Pulmonary artery endothelial cell (primary cell): Measurements from ENCODE around the gene ZNF184. TPM values are rescaled to one million over a fixed set of nuclear protein-coding genes. Genes with fewer than 3 reads are reported as not detected.

ENCODE experiments used
- DNase-seq: peaks from one replicate; pipeline ENCODE4 v3.0.0-alpha.2; 2011; ENCODE audit warnings: low read depth, low spot score
- total RNA-seq: library from RNA; depleted of rRNA; stranded (reverse); fragments of >200 nt; gene quantifications from 2 replicates; pipeline ENCODE4 v1.2.3, GENCODE V29; 2014

The ZNF184 gene
- total RNA-seq = 6.9 and 8.5 TPM in 2 replicates

DNA sequence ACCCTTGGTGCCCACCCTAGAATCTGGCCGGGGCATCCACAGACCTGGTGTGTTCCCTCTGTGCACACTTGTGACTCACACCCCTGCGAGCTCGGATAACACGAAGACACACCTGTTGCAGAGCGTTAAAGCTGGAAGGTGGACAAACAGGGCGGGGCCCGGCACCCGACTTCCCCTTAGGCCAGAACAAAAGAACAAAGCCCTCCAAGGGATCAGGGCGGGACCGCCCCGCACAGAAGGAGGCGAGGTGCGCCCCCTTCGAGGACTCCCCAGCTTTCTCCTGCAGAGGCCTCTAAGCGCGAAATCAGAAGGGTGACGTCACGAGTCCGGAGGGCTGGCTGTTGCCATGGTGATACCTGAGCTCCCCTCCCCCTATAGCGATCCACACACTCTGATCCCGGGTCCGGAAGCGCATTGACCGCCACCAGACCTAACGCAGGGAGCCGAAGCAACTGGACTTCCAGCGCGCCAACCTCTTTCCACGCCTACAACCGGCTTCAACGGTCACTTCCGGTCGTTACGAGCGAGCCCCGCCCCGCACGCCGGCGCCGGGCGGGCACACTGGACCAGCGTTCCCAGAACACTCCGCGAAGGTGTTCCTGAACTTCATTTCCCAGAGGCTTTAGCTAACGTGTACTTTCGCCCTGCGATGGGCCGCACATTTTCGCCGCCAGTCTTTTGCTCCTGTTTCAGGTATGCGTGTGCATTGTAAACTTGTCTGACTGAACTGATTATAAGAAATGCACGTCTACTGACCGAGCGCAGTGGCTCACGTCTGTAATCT is at the start of gene ZNF184:
Gene ZNF184 (minus strand): TSS at position 489 of the 784 bp plus-strand sequence. CDS start 811 bp downstream, outside the sequence.
- peak; percentile 95 for DNase-seq

GRCh38 chr6:27518881-27519795 is 46.2 kb upstream of the ZNF184 start:
- peak; percentile 44 for DNase-seq

GRCh38 chr6:27517928-27518787 is 45.3 kb upstream of the ZNF184 start:
- no peak for DNase-seq

DNA sequence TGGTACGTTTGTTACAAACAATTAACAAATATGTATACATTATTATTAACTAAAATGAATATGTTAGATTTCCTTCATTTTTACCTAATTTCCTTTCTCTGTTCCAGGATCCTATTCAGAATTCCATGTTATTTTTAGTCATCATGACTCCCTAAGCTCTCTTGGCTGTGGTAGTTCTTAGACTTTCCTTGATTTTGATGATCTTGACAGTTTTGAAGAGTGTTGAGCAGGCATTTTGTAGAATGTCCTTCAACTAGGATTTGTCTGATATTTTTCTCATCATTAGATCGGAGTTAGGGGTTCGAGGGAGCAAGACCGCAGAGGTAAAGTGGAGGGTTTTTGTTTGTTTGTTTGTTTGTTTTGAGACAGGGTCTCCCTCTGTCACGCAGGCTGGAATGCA is 44.3 kb upstream of the ZNF184 start:
- DNase-seq = no peak

GRCh38 chr6:27514906-27515495 is 42.1 kb upstream of the ZNF184 start:
- no peak for DNase-seq

DNA sequence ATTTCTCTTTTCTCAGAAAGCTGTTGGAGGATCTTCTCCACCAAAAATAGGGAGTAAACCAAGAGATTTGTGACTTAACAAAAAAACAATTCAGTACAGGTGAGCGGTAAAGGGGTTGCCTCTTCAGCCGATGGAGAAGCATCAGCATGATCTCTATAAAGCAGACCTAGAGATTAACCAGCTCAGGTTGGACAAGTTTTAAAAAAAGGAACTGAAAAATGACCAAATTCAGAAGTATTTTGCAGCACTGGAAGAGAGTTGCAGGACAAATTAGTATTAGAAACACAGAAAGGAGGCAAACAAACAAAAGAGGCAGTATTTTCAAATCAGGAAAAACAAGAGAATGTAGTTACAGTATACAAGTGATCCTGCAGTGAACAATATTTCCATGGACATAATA is 39.6 kb upstream of the ZNF184 start:
- no peak for DNase-seq

GRCh38 chr6:27507041-27507956 is 34.4 kb upstream of the ZNF184 start:
- DNase-seq = no peak

DNA sequence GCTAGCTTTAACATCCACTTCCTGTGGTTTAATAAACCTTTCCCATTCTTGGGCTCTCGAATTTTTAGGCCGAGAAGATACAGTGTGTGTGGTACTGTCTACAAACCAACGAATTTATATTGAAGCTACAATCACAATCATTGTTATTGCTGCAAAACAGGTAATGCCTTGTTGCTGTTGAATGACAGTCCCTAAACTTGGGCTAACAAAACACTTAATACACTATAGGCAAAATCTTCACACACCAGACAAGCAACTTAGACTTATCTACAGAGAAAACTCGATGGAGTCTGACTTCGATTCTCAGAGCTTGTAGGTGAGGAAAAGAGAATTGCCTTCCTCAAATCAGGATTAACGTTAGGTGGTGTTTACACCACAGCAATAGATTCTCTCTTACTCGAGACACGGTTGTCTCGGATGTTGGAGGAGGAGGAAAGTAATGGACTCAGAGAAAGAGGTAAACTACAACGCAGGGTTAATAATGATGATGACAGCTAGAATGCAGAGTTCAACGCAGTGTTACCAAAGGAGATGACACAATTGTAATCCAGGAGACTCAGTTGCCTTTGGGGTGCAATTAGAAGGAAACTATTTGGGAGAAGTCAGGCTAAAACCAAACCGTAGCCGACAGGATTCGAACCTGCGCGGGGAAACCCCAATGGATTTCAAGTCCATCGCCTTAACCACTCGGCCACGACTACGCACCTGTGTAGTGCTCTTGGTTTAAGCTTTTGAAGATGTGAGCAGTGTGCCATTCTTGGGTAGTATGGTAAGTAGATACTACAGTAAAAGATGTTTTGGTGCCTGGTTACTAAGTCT is 32.5 kb upstream of the ZNF184 start:
- no peak for DNase-seq

- DNase-seq = no peak
Measured at GRCh38 chr6:27503436-27504030, 30.6 kb upstream of the ZNF184 start.

- no peak for DNase-seq
Measured at GRCh38 chr6:27502508-27503435, 29.9 kb upstream of the ZNF184 start.

DNA sequence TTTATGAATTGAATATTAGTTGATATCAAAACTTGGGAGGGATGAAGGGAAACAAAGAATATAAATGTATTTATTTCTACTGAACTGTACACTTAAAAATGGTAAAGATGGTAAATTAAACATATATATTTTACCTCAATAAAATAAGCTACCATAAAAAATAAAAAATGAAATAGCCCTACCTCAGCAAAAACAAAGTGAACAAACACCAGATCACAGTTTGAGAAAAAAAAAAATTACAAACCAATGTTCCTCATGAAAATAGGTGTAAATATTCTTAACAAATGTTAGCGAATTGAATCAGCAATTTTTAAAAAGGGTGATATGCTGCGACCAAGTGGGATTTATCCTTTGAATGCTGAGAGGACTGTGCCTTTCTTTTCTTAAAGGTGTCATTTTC is 28.3 kb upstream of the ZNF184 start:
- no peak for DNase-seq

- no peak for DNase-seq
Measured at GRCh38 chr6:27500177-27500576, 27.3 kb upstream of the ZNF184 start.

DNA sequence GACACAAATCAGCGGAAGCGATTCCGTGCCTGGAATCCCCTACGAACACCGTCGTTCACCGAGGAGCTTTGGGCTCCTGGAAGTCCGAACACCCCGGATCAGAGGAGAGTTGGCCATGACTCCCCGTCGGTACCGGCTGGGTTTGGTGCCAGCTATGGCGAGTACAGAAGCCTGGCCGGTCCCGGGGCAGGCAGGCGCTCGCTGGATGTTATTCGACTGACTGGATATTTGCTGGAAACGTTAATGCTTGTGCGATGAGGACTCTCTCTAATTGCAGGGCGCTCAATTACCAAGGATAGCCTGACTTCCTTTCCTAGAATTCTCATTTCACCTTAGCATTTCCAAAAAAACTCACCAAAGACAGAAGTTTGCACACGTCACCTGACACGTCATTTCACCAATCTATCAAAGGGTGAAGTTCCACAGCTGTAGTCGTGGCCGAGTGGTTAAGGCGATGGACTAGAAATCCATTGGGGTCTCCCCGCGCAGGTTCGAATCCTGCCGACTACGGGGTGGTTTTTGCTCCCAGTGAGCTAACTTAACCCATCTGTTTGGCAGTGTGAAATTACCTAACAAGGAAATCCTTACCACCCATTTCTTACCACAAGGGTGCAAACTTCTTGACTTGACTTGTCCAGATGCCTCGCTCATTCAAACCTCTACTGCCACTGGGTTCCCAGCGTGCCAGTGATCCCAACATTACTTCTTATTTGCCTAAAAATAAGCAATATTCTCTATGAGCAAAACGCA is 22.7 kb upstream of the ZNF184 start:
- no peak for DNase-seq

DNA sequence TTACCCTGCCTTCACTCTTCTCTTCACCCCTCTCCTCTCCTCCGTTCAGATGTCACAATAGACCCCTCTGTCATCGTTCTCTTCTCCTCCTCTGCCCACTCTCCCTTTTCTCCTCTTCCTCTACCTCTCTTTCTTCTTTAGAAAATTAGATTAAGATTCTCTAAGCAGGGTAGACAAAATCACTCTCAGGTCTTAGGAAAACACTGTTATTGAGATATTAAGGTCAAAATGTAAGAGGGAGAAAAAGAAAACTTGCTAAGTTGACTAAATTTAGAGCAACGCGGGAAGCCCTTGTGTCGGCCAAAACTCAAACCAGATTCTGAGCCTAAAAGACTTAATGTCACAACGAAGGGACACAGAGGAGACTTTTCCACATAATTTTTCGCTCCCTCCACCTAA is 22.1 kb upstream of the ZNF184 start:
- DNase-seq = no peak

DNA sequence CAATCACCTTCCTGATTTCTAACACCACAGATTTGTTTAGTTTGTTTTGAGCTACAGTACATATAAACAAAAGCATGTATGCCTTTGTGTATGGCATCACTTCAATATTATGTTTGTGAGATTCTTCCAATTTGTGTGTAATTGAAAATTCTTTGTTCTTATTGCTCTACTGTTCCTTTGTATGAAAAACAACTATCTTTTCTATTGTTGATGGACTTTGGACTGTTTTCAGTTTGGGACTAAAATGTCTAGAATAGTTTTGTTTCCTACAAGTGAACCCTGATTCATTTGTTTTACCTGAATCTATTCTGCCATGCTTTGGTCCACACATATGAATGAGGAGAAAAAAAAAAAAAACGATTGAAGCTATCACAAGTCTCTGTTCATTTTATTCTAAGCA is 21.2 kb upstream of the ZNF184 start:
- no peak for DNase-seq

GRCh38 chr6:27492631-27493190 is 19.8 kb upstream of the ZNF184 start:
- no peak for DNase-seq
